GM12878 (cell line): Measurements from ENCODE around the gene ARID3B. TPM values are rescaled to one million over a fixed set of nuclear protein-coding genes. Genes with fewer than 3 reads are reported as not detected.

Experiments used
- ATAC-seq: fragments of 200-7000 bp; cut with Tn5 transposase; 3 replicates; pipeline ENCODE4 v1.9.1; 2020; ENCODE audit warnings: mild to moderate bottlenecking, moderate library complexity
- BruUV-seq: library from RNA; stranded (reverse); fragments of 400-500 nt; replicated peaks from 2 replicates; lab custom pipeline; 2021; lab: Mats Ljungman, UMichigan
- CTCF ChIA-PET: fragments of 300-600 bp; sonication (Branson Sonifier 250); formaldehyde crosslinking; extraction: SDS; loops from one replicate; lab custom pipeline; 2021; ENCODE audit warnings: inconsistent platforms; lab: Yijun Ruan, JAX
- POLR2A ChIA-PET: fragments of 350-600 bp; formaldehyde crosslinking; extraction: SDS; loops from one replicate; lab custom pipeline; 2021; ENCODE audit warnings: inconsistent platforms; lab: Charles Lee
- RAD21 ChIA-PET: fragments of 300-600 bp; sonication (Branson Sonifier 250); formaldehyde crosslinking; loops from one replicate; lab custom pipeline; 2023; ENCODE audit warnings: antibody characterized with exemption; ENCODE audit not compliant: unreplicated experiment; lab: Charles Lee
- SMC1A ChIA-PET: fragments of 300-600 bp; sonication (Branson Sonifier 250); formaldehyde crosslinking; loops from one replicate; lab custom pipeline; 2023; ENCODE audit not compliant: unreplicated experiment, uncharacterized antibody; lab: Charles Lee
- DNase-seq: peaks from one replicate; pipeline ENCODE4 v3.0.0-alpha.2; 2011; ENCODE audit warnings: low read depth, low spot score
- FAIRE-seq: peaks from 3 replicates; lab custom pipeline; 2011; peaks lifted over from hg19 to GRCh38; lab: Jason Lieb, UNC
- H2AFZ ChIP-seq: 2 replicates; pipeline ENCODE4 v1.6.0; 2011; ENCODE audit warnings: low read depth, low read length, control low read depth; ENCODE audit not compliant: control insufficient read depth
- H3K27ac ChIP-seq: 2 replicates; pipeline ENCODE4 v1.5.1; 2011; ENCODE audit warnings: control low read depth; ENCODE audit not compliant: control insufficient read depth, insufficient read depth
- H3K27me3 ChIP-seq, 2 experiments: replicated peaks in 1 of 2; 2 replicates each; pipeline versions ENCODE4 v1.6.0 to v1.6.1; 2011; ENCODE audit warnings: low read length in 1 of 2; ENCODE audit not compliant: control insufficient read depth in 2 of 2, insufficient read depth in 2 of 2
- H3K36me3 ChIP-seq, 2 experiments: 2 replicates each; pipeline ENCODE4 v1.5.1; 2011; ENCODE audit warnings: low read length in 1 of 2; ENCODE audit not compliant: control insufficient read depth in 2 of 2, insufficient read depth in 2 of 2
- H3K4me1 ChIP-seq: 2 replicates; pipeline ENCODE4 v1.6.1; 2011; ENCODE audit warnings: mild to moderate bottlenecking, low read length, moderate library complexity, mixed read lengths; ENCODE audit not compliant: control insufficient read depth, insufficient read depth
- H3K4me2 ChIP-seq: 2 replicates; pipeline ENCODE4 v1.6.0; 2011; ENCODE audit warnings: control low read depth; ENCODE audit not compliant: control insufficient read depth, insufficient read depth
- H3K4me3 ChIP-seq: fragments of 200-600 bp; sonication (generic); 2 replicates; pipeline ENCODE4 v1.5.1; 2016
- H3K79me2 ChIP-seq: 2 replicates; pipeline ENCODE4 v1.6.0; 2011; ENCODE audit warnings: low read length; ENCODE audit not compliant: control insufficient read depth, insufficient read depth
- H3K9ac ChIP-seq: 2 replicates; pipeline ENCODE4 v1.8.0; 2011; ENCODE audit warnings: low read length, control low read depth, mixed read lengths; ENCODE audit not compliant: control insufficient read depth, insufficient read depth
- H3K9me3 ChIP-seq: replicated peaks from 3 replicates; pipeline ENCODE4 v1.5.1; 2011; ENCODE audit warnings: mild to moderate bottlenecking, low read length; ENCODE audit not compliant: control insufficient read depth, insufficient read depth
- H4K20me1 ChIP-seq: 2 replicates; pipeline ENCODE4 v1.6.0; 2011; ENCODE audit not compliant: control insufficient read depth, insufficient read depth
- BCL3 ChIP-seq: IDR thresholded peaks from 2 replicates; pipeline ENCODE4 v1.6.1; 2011; ENCODE audit warnings: borderline replicate concordance, low read depth, mild to moderate bottlenecking, moderate library complexity, low read length; ENCODE audit not compliant: insufficient read depth, poor library complexity, severe bottlenecking
- CBX3 ChIP-seq: fragments of 200-600 bp; sonication (generic); IDR thresholded peaks from 2 replicates; pipeline ENCODE4 v1.6.1; 2016; ENCODE audit warnings: low read depth, borderline replicate concordance
- CHD1 ChIP-seq: IDR thresholded peaks from 2 replicates; pipeline ENCODE4 v1.6.1; 2012; ENCODE audit warnings: low read depth, low read length, improper control_type of control experiment
- FOXK2 ChIP-seq: fragments of 450-650 bp; IDR thresholded peaks from 2 replicates; pipeline ENCODE4 v1.6.1; 2017; ENCODE audit warnings: mild to moderate bottlenecking, moderate library complexity
- HSF1 ChIP-seq: fragments of 150-350 bp; IDR thresholded peaks from 2 replicates; pipeline ENCODE4 v1.6.1; 2014; ENCODE audit warnings: mild to moderate bottlenecking, low read depth, low read length
- IKZF2 ChIP-seq, 2 experiments: fragments of 450-650 bp; IDR thresholded peaks; 2 replicates each; pipeline ENCODE4 v1.6.1; 2017; ENCODE audit warnings: mild to moderate bottlenecking in 2 of 2, moderate library complexity in 2 of 2
- IRF5 ChIP-seq: fragments of 450-650 bp; IDR thresholded peaks from 2 replicates; pipeline ENCODE4 v1.6.1; 2017; ENCODE audit warnings: borderline replicate concordance
- JUNB ChIP-seq: IDR thresholded peaks from 2 replicates; pipeline ENCODE4 v1.6.1; 2016; ENCODE audit warnings: antibody characterized with exemption, mild to moderate bottlenecking
- LARP7 ChIP-seq: fragments of 450-650 bp; IDR thresholded peaks from 2 replicates; pipeline ENCODE4 v1.6.1; 2017; ENCODE audit warnings: mild to moderate bottlenecking
- MTA3 ChIP-seq: IDR thresholded peaks from 2 replicates; pipeline ENCODE4 v1.6.1; 2012; ENCODE audit warnings: low read length, inconsistent platforms, borderline replicate concordance
- MXI1 ChIP-seq: fragments of 150-350 bp; IDR thresholded peaks from 2 replicates; pipeline ENCODE4 v1.6.1; 2011; ENCODE audit warnings: low read depth, mild to moderate bottlenecking, inconsistent platforms, low read length, improper control_type of control experiment
- PML ChIP-seq: IDR thresholded peaks from 2 replicates; pipeline ENCODE4 v1.6.1; 2012; ENCODE audit warnings: low read length, inconsistent platforms
- POLR2AphosphoS5 ChIP-seq: IDR thresholded peaks from 2 replicates; pipeline ENCODE4 v1.6.1; 2011; ENCODE audit warnings: mild to moderate bottlenecking, low read length, inconsistent platforms
- POU2F2 ChIP-seq: IDR thresholded peaks from 3 replicates; pipeline ENCODE4 v1.6.1; 2011; ENCODE audit warnings: low read depth, mild to moderate bottlenecking, low read length, borderline replicate concordance
- RAD51 ChIP-seq: fragments of 450-650 bp; IDR thresholded peaks from 2 replicates; pipeline ENCODE4 v1.6.1; 2016; ENCODE audit warnings: moderate library complexity, mild to moderate bottlenecking, inconsistent platforms
- RB1 ChIP-seq: fragments of 450-650 bp; formaldehyde crosslinking; IDR thresholded peaks from 2 replicates; pipeline ENCODE4 v1.6.1; 2017; ENCODE audit warnings: mild to moderate bottlenecking, borderline replicate concordance
- RBBP5 ChIP-seq: fragments of 200-600 bp; sonication (generic); conservative IDR thresholded peaks from 2 replicates; pipeline ENCODE4 v1.6.1; 2016
- SMAD5 ChIP-seq: IDR thresholded peaks from 2 replicates; pipeline ENCODE4 v1.6.1; 2016; ENCODE audit warnings: antibody characterized with exemption, low read depth
- SPI1 ChIP-seq: IDR thresholded peaks from 2 replicates; pipeline ENCODE4 v1.6.1; 2011; ENCODE audit warnings: low read depth, mild to moderate bottlenecking, low read length, moderate library complexity, borderline replicate concordance; ENCODE audit not compliant: insufficient read depth
- TCF3 ChIP-seq: IDR thresholded peaks from 2 replicates; pipeline ENCODE4 v1.6.1; 2012; ENCODE audit warnings: low read depth, mild to moderate bottlenecking, low read length, borderline replicate concordance; ENCODE audit not compliant: insufficient read depth
- WGBS: methylation state at CpG from one replicate; pipeline ENCODE4 v1.1.6; 2016; ENCODE audit warnings: low lambda C conversion rate; ENCODE audit not compliant: insufficient replicate concordance, insufficient coverage; ENCODE audit errors: missing lambda C conversion rate; 5-methylcytosine and 5-hydroxymethylcytosine counted together
- in situ Hi-C: fragments of 300-500 bp; cut with MboI; formaldehyde crosslinking; loops from 9 replicates; pipeline ENCODE4 v1.14.3; 2018; ENCODE audit warnings: mixed read lengths
- intact Hi-C: fragments of 100-400 bp; cut with micrococcal nuclease; formaldehyde crosslinking; loops from one replicate; pipeline ENCODE4 v1.14.2; 2022; ENCODE audit not compliant: unreplicated experiment
- polyA plus RNA-seq, 11 experiments: library from polyadenylated mRNA; depleted of rRNA in 4 of 11; unstranded in 6 of 11; stranded (reverse) in 5 of 11; fragments of >200 nt; fragmentation: Nextera tagmentation in 4 of 11; fragmentation: Illumina TruSeq in 1 of 11; extraction: Ambion mirVana in 4 of 11; extraction: Trizol in 1 of 11; gene quantifications; 1 replicate in 1 of 11; 2 replicates in 10 of 11; pipeline versions ENCODE4 v1.2.1 to v1.2.3, GENCODE V29; 2011 to 2016; ENCODE audit warnings: inconsistent platforms in 2 of 11, missing spikeins in 2 of 11, low read depth in 1 of 11
- total RNA-seq, 4 experiments: library from RNA; depleted of rRNA in 3 of 4; stranded (reverse); fragments of >200 nt in 3 of 4; fragmentation: Illumina TruSeq in 1 of 4; extraction: Trizol in 1 of 4; gene quantifications; 2 replicates each; pipeline versions ENCODE4 v1.2.1 to v1.2.3, GENCODE V29; 2013 to 2021

The ARID3B gene
- total and polyA plus RNA-seq, 10 of the 15 experiments (the other 5 are each of a cell fraction or from before 2014, with no cell fraction given), result 1.1 to 33.4 (median 24.0) TPM

GRCh38 chr15:74626752-74627692 lies 86.0 kb downstream of the ARID3B start:
- DNase-seq (peak; percentile 37), ATAC-seq (peak; percentile 64), FAIRE-seq (peak; percentile 64)
- Histone ChIP-seq H3K79me2 (peaks cover 2% of the 10 kb centered on the region), H3K4me2 (peak overlapping the region; percentile 35), H3K4me3 (no peak overlapping the region; the same call in 1 of the 2 replicates), H3K9me3 (no peaks in the 10 kb centered on the region), H3K27me3 (no peaks in the 10 kb centered on the region), H2AFZ (no peak overlapping the region), H3K36me3 (peaks cover 72 to 75% of the 10 kb centered on the region in 2 experiments), H3K27ac (peak overlapping the region; percentile 66), H4K20me1 (peaks cover 5% of the 10 kb centered on the region), H3K9ac (no peak overlapping the region), H3K4me1 (peaks cover 33% of the 10 kb centered on the region)
- 49% methylated on average over 10 of the region's 10 CpGs for WGBS
- ChIA-PET CTCF (interaction anchor here (0.9 to 18.5 kb wide), 4 partner anchors 9 to 144 kb away, joined by 3 to 206 read pairs (median 5); partner anchors contain the start of gene CLK3), SMC1A (interaction anchor here (2.1 kb wide), 1 partner anchor 10 kb away, joined by 7 read pairs; no protein-coding TSS in a partner anchor), POLR2A (interaction anchor here (1.9 kb wide), 1 partner anchor 10 kb away, joined by 6 read pairs; no protein-coding TSS in a partner anchor), RAD21 (interaction anchor here (0.9 to 1.5 kb wide), 3 partner anchors 142 to 275 kb away, joined by 3 read pairs; no protein-coding TSS in a partner anchor)
- intact Hi-C loops, result no loop called here
- in situ Hi-C loops, result no loop called here
- no TSS peak for BruUV-seq
- TF ChIP-seq SMAD5, result no peak
- TF ChIP-seq CHD1, result no peak
- no peak for TF ChIP-seq HSF1
- peak; percentile 26; the same call in 1 of the 2 replicates for TF ChIP-seq SPI1
- TF ChIP-seq IKZF2 (IDR thresholded peaks at IDR 0.05), result no peak
- TF ChIP-seq POU2F2, result no peak; the same call in 2 of the 3 replicates
- TF ChIP-seq LARP7, result no peak
- no peak for TF ChIP-seq MTA3
- TF ChIP-seq PML, result no peak
- TF ChIP-seq MXI1, result no peak
- TF ChIP-seq JUNB, result no peak
- no peak for TF ChIP-seq FOXK2
- TF ChIP-seq RB1, result no peak
- no peak for TF ChIP-seq IRF5
- TF ChIP-seq RAD51, result no peak
- no peak for TF ChIP-seq BCL3
- no peak for TF ChIP-seq CBX3
- no peak for TF ChIP-seq TCF3
- peak; percentile 30; the same call in 1 of the 2 replicates for TF ChIP-seq POLR2AphosphoS5
- no peak for TF ChIP-seq RBBP5
